HCT116 (cell line): ENCODE measurements around the gene EGFR. TPM values are rescaled to one million over a fixed set of nuclear protein-coding genes. Genes with fewer than 3 reads are reported as not detected.

Source experiments
- ATAC-seq: fragments of 200-7000 bp; cut with Tn5 transposase; 2 replicates; pipeline ENCODE4 v1.9.1; 2020; ENCODE audit warnings: mild to moderate bottlenecking, moderate library complexity
- BruUV-seq: library from RNA; stranded (reverse); fragments of 400-500 nt; replicated peaks from 2 replicates; lab custom pipeline; 2021; lab: Mats Ljungman, UMichigan
- CTCF ChIA-PET: fragments of 300-600 bp; sonication (Branson Sonifier 250); formaldehyde crosslinking; loops from one replicate; lab custom pipeline; 2021; ENCODE audit warnings: antibody characterized with exemption; lab: Charles Lee
- POLR2A ChIA-PET: fragments of 300-600, 350-600 bp; sonication (Branson Sonifier 250); formaldehyde crosslinking; loops from one replicate; lab custom pipeline; 2021; ENCODE audit warnings: antibody characterized with exemption; lab: Charles Lee
- RAD21 ChIA-PET, 2 experiments: fragments of 300-600 bp; sonication (Branson Sonifier 250); formaldehyde crosslinking; loops; one replicate each; lab custom pipeline; 2023; ENCODE audit warnings: low total read pairs in 2 of 2; ENCODE audit not compliant: uncharacterized antibody in 2 of 2, unreplicated experiment in 2 of 2, low non-redundant PET in 1 of 2; lab: Charles Lee
- DNase-seq: peaks from one replicate; pipeline ENCODE4 v3.0.0-alpha.2; 2010; ENCODE audit warnings: low read depth, low spot score
- H2AFZ ChIP-seq: fragments of 200-600 bp; shearing (Covaris generic), sonication (generic); 2 replicates; pipeline ENCODE4 v1.6.1; 2017; ENCODE audit warnings: low read depth, mixed run types, mixed read lengths, antibody characterized with exemption, low read length; ENCODE audit not compliant: poor library complexity, severe bottlenecking
- H3K27ac ChIP-seq: 2 replicates; pipeline ENCODE4 v1.5.1; 2012; ENCODE audit warnings: low read depth, low read length
- H3K27me3 ChIP-seq: fragments of 200-600 bp; sonication (generic); 2 replicates; pipeline ENCODE4 v1.6.1; 2016; ENCODE audit warnings: mixed run types, low read length, mixed read lengths; ENCODE audit not compliant: insufficient read depth
- H3K36me3 ChIP-seq, 2 experiments: fragments of 200-500 bp in 1 of 2; fragments of 200-600 bp in 1 of 2; sonication (Bioruptor generic) in 1 of 2; sonication (generic) in 1 of 2; 2 replicates each; pipeline versions ENCODE4 v1.5.1 to v1.6.1; 2014 to 2016; ENCODE audit warnings: low read length in 2 of 2, inconsistent platforms in 1 of 2, mixed read lengths in 1 of 2, mixed run types in 1 of 2; ENCODE audit not compliant: insufficient read depth in 2 of 2, control insufficient read depth in 1 of 2
- H3K4me1 ChIP-seq, 2 experiments: fragments of 200-600 bp in 1 of 2; sonication (generic) in 1 of 2; 2 replicates each; pipeline versions ENCODE4 v1.5.1 to v1.6.1; 2012 to 2017; ENCODE audit warnings: low read length in 2 of 2, inconsistent platforms in 1 of 2, mild to moderate bottlenecking in 1 of 2, mixed read lengths in 1 of 2, mixed run types in 1 of 2, moderate library complexity in 1 of 2; ENCODE audit not compliant: insufficient read depth in 2 of 2, control insufficient read depth in 1 of 2
- H3K4me2 ChIP-seq: fragments of 200-600 bp; sonication (generic); 2 replicates; pipeline ENCODE4 v1.6.1; 2017; ENCODE audit warnings: mixed run types, low read length, mixed read lengths
- H3K4me3 ChIP-seq, 2 experiments: fragments of 200-600 bp in 1 of 2; sonication (generic) in 1 of 2; replicated peaks in 1 of 2; 2 replicates each; pipeline ENCODE4 v1.5.1; 2011 to 2016; ENCODE audit warnings: low read length in 2 of 2, control low read depth in 1 of 2, low read depth in 1 of 2, mild to moderate bottlenecking in 1 of 2, mixed read lengths in 1 of 2, mixed run types in 1 of 2
- H3K79me2 ChIP-seq: fragments of 200-600 bp; sonication (generic); 2 replicates; pipeline ENCODE4 v1.6.1; 2017; ENCODE audit warnings: mild to moderate bottlenecking, mixed run types, low read length, moderate library complexity, mixed read lengths; ENCODE audit not compliant: insufficient read depth
- H3K9ac ChIP-seq: fragments of 200-600 bp; sonication (generic); 2 replicates; pipeline ENCODE4 v1.6.1; 2016; ENCODE audit warnings: low read length, mixed read lengths
- H3K9me2 ChIP-seq: fragments of 200-600 bp; sonication (generic), shearing (Covaris generic); 2 replicates; pipeline ENCODE4 v1.6.1; 2017; ENCODE audit warnings: mixed run types, mild to moderate bottlenecking, moderate library complexity; ENCODE audit not compliant: insufficient read depth
- H3K9me3 ChIP-seq, 2 experiments: fragments of 200-500 bp in 1 of 2; fragments of 200-600 bp in 1 of 2; sonication (Bioruptor generic) in 1 of 2; sonication (generic) in 1 of 2; 2 replicates each; pipeline ENCODE4 v1.6.1; 2014 to 2017; ENCODE audit warnings: low read length in 2 of 2, mixed read lengths in 2 of 2, inconsistent platforms in 1 of 2, low read depth in 1 of 2, mild to moderate bottlenecking in 1 of 2, mixed run types in 1 of 2, moderate library complexity in 1 of 2; ENCODE audit not compliant: control insufficient read depth in 1 of 2, insufficient read depth in 1 of 2
- H4K20me1 ChIP-seq: fragments of 200-600 bp; sonication (generic), shearing (Covaris generic); 2 replicates; pipeline ENCODE4 v1.6.1; 2017; ENCODE audit warnings: mixed run types, mild to moderate bottlenecking, moderate library complexity; ENCODE audit not compliant: insufficient read depth
- CBX3 ChIP-seq: IDR thresholded peaks from 2 replicates; pipeline ENCODE4 v1.6.1; 2012; ENCODE audit warnings: low read depth
- CEBPB ChIP-seq: IDR thresholded peaks from 2 replicates; pipeline ENCODE4 v1.6.1; 2012; ENCODE audit warnings: low read depth
- CTCF ChIP-seq, 3 experiments: fragments of 200-600 bp in 1 of 3; sonication (generic) in 1 of 3; IDR thresholded peaks in 2 of 3; conservative IDR thresholded peaks in 1 of 3; 2 replicates each; pipeline ENCODE4 v1.5.1; 2012 to 2017; ENCODE audit warnings: low read depth in 2 of 3, low read length in 2 of 3, antibody characterized with exemption in 1 of 3, borderline replicate concordance in 1 of 3, control low read depth in 1 of 3, mild to moderate bottlenecking in 1 of 3, mixed read lengths in 1 of 3, mixed run types in 1 of 3, moderate library complexity in 1 of 3; ENCODE audit not compliant: insufficient read depth in 1 of 3
- EGR1 ChIP-seq: IDR thresholded peaks from 2 replicates; pipeline ENCODE4 v1.6.1; 2012; ENCODE audit warnings: low read depth
- ELF1 ChIP-seq: IDR thresholded peaks from 2 replicates; pipeline ENCODE4 v1.6.1; 2012; ENCODE audit warnings: low read depth, borderline replicate concordance
- EZH2 ChIP-seq: fragments of 200-600 bp; sonication (generic); IDR thresholded peaks from 2 replicates; pipeline ENCODE4 v1.6.1; 2017; ENCODE audit warnings: antibody characterized with exemption, mixed run types
- EZH2phosphoT487 ChIP-seq: fragments of 200-600 bp; IDR thresholded peaks from 2 replicates; pipeline ENCODE4 v1.6.1; 2018; ENCODE audit warnings: antibody characterized with exemption, borderline replicate concordance
- MAX ChIP-seq: IDR thresholded peaks from 2 replicates; pipeline ENCODE4 v1.6.1; 2012
- POLR2A ChIP-seq: IDR thresholded peaks from 2 replicates; pipeline ENCODE4 v1.7.0; 2011; ENCODE audit warnings: borderline replicate concordance; ENCODE audit not compliant: insufficient read depth, insufficient read length; ENCODE audit errors: extremely low read depth
- POLR2AphosphoS5 ChIP-seq: IDR thresholded peaks from 2 replicates; pipeline ENCODE4 v1.6.1; 2011; ENCODE audit warnings: mild to moderate bottlenecking, low read depth, low read length, moderate library complexity
- RAD21 ChIP-seq: IDR thresholded peaks from 2 replicates; pipeline ENCODE4 v1.6.1; 2012; ENCODE audit warnings: low read depth, mild to moderate bottlenecking
- SIN3A ChIP-seq: IDR thresholded peaks from 2 replicates; pipeline ENCODE4 v1.6.1; 2012; ENCODE audit warnings: low read depth
- SP1 ChIP-seq: IDR thresholded peaks from 2 replicates; pipeline ENCODE4 v1.6.1; 2012; ENCODE audit warnings: low read depth
- SRF ChIP-seq: IDR thresholded peaks from 2 replicates; pipeline ENCODE4 v1.6.1; 2012; ENCODE audit warnings: low read depth
- TCF7L2 ChIP-seq: IDR thresholded peaks from 2 replicates; pipeline ENCODE4 v1.7.0; 2011; ENCODE audit warnings: borderline replicate concordance, inconsistent platforms; ENCODE audit not compliant: insufficient read depth, insufficient read length; ENCODE audit errors: extremely low read depth
- YY1 ChIP-seq: IDR thresholded peaks from 2 replicates; pipeline ENCODE4 v1.6.1; 2011; ENCODE audit warnings: low read length, low read depth, moderate library complexity, mild to moderate bottlenecking; ENCODE audit not compliant: insufficient replicate concordance; ENCODE audit errors: extremely low read depth
- ZFX ChIP-seq: fragments of 450-650 bp; IDR thresholded peaks from 2 replicates; pipeline ENCODE4 v1.6.1; 2017
- intact Hi-C: fragments of 100-400 bp; cut with micrococcal nuclease; formaldehyde crosslinking; loops from 2 replicates; pipeline ENCODE4 v1.10.0; 2022
- total RNA-seq: library from RNA; stranded (reverse); gene quantifications from one replicate; pipeline ENCODE4 v1.2.1, GENCODE V29; 2021; ENCODE audit not compliant: unreplicated experiment
- TF ChIP-seq, protein P1 (sequence below): IDR thresholded peaks from 2 replicates; pipeline ENCODE4 v1.6.1; 2012; ENCODE audit warnings: low read depth
- TF ChIP-seq, protein P2 (sequence below): IDR thresholded peaks from 2 replicates; pipeline ENCODE4 v1.6.1; 2012
- TF ChIP-seq, protein P3 (sequence below): IDR thresholded peaks from 2 replicates; pipeline ENCODE4 v1.6.1; 2011; ENCODE audit warnings: mild to moderate bottlenecking, low read length, moderate library complexity; ENCODE audit not compliant: insufficient replicate concordance; ENCODE audit errors: extremely low read depth

Gene EGFR
- total RNA-seq, 1 experiment from 2014 or later: 71.5 TPM

DNA sequence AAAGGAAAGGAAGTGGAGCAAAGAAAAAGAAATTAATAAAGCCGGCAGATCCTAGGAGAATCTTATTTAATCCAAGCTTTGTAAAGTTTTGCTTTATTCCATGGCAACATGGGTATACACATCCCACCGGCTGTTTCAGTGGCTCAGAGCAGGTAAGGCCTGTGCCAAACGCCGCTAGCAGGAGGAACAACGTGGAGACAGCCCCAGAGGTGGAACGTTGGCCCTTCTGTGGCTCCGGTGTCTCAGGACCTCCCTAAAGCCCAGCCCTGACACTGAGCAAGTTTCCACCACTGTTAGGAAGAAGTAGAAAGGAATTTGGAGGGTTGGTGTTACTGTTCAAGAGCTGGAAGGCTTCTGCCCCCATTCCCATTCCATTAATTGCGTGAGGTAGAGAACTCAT lies 52.0 kb downstream of the EGFR start:
- H3K79me2 ChIP-seq: peaks cover 53% of the 10 kb centered on the region
- H3K4me3 ChIP-seq: no peak overlapping the region
- BruUV-seq: no TSS peak
- RAD21 ChIA-PET: no interaction called here
- H3K27ac ChIP-seq: no peak overlapping the region
- TF ChIP-seq SRF: no peak
- no peak for TF ChIP-seq EZH2phosphoT487
- TF ChIP-seq CBX3: no peak
- no peak for TF ChIP-seq ZFX
- no peak for TF ChIP-seq ELF1
- no peak for TF ChIP-seq SP1
- TF ChIP-seq, protein P1, sequence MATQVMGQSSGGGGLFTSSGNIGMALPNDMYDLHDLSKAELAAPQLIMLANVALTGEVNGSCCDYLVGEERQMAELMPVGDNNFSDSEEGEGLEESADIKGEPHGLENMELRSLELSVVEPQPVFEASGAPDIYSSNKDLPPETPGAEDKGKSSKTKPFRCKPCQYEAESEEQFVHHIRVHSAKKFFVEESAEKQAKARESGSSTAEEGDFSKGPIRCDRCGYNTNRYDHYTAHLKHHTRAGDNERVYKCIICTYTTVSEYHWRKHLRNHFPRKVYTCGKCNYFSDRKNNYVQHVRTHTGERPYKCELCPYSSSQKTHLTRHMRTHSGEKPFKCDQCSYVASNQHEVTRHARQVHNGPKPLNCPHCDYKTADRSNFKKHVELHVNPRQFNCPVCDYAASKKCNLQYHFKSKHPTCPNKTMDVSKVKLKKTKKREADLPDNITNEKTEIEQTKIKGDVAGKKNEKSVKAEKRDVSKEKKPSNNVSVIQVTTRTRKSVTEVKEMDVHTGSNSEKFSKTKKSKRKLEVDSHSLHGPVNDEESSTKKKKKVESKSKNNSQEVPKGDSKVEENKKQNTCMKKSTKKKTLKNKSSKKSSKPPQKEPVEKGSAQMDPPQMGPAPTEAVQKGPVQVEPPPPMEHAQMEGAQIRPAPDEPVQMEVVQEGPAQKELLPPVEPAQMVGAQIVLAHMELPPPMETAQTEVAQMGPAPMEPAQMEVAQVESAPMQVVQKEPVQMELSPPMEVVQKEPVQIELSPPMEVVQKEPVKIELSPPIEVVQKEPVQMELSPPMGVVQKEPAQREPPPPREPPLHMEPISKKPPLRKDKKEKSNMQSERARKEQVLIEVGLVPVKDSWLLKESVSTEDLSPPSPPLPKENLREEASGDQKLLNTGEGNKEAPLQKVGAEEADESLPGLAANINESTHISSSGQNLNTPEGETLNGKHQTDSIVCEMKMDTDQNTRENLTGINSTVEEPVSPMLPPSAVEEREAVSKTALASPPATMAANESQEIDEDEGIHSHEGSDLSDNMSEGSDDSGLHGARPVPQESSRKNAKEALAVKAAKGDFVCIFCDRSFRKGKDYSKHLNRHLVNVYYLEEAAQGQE: no peak
- no peak for TF ChIP-seq CTCF (IDR thresholded peaks at IDR 0.05 in 2 of 3, conservative IDR thresholded peaks at IDR 0.05 in 1 of 3; ENCODE audit: borderline replicate concordance in 1 of 3, insufficient read depth in 1 of 3, low read depth in 2 of 3, low read length in 2 of 3)
- no peak for TF ChIP-seq TCF7L2
- TF ChIP-seq RAD21: no peak
- TF ChIP-seq SIN3A: no peak
- TF ChIP-seq CEBPB: no peak
- TF ChIP-seq, protein P2, sequence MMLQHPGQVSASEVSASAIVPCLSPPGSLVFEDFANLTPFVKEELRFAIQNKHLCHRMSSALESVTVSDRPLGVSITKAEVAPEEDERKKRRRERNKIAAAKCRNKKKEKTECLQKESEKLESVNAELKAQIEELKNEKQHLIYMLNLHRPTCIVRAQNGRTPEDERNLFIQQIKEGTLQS: no peak
- TF ChIP-seq YY1: no peak
- no peak for TF ChIP-seq EGR1
- TF ChIP-seq POLR2AphosphoS5: no peak
- TF ChIP-seq, protein P3, sequence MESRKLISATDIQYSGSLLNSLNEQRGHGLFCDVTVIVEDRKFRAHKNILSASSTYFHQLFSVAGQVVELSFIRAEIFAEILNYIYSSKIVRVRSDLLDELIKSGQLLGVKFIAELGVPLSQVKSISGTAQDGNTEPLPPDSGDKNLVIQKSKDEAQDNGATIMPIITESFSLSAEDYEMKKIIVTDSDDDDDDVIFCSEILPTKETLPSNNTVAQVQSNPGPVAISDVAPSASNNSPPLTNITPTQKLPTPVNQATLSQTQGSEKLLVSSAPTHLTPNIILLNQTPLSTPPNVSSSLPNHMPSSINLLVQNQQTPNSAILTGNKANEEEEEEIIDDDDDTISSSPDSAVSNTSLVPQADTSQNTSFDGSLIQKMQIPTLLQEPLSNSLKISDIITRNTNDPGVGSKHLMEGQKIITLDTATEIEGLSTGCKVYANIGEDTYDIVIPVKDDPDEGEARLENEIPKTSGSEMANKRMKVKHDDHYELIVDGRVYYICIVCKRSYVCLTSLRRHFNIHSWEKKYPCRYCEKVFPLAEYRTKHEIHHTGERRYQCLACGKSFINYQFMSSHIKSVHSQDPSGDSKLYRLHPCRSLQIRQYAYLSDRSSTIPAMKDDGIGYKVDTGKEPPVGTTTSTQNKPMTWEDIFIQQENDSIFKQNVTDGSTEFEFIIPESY: no peak
- no peak for TF ChIP-seq EZH2
- no peak for TF ChIP-seq POLR2A
- no peak for TF ChIP-seq MAX
- TF ChIP-seq, all 23 proteins: peak for 0
- Histone ChIP-seq H3K36me3 (no peaks in the 10 kb centered on the region; a peak in 1 of 4 replicates), H3K27me3 (no peaks in the 10 kb centered on the region), H3K9me2 (no peaks in the 10 kb centered on the region), H3K4me1 (peaks cover 42 to 86% of the 10 kb centered on the region in 2 experiments), H2AFZ (no peak overlapping the region), H3K9ac (0 out of 2 replicates have a peak overlapping the region, but pooled peaks have one; percentile 11), H3K4me2 (no peak overlapping the region), H4K20me1 (no peaks in the 10 kb centered on the region), H3K9me3 (no peaks in the 10 kb centered on the region)
- POLR2A ChIA-PET: interaction anchor here (1.1 kb wide), 1 partner anchor 312 kb away, joined by 3 read pairs; the partner anchor contains the start of gene SEC61G
- CTCF ChIA-PET: no interaction called here
- DNase-seq: no peak
- ATAC-seq: no peak
- intact Hi-C loops: loop anchor here (5.0 kb wide), 1 partner anchor 284 kb away; no protein-coding TSS in a partner anchor
